ENCODE data around the gene BTN3A1.
"Not testable (repeated sequence)": the region's sequence is repeated elsewhere in the genome, so short reads cannot be mapped to it uniquely, and the experiment has no call there.

The BTN3A1 gene

DNA sequence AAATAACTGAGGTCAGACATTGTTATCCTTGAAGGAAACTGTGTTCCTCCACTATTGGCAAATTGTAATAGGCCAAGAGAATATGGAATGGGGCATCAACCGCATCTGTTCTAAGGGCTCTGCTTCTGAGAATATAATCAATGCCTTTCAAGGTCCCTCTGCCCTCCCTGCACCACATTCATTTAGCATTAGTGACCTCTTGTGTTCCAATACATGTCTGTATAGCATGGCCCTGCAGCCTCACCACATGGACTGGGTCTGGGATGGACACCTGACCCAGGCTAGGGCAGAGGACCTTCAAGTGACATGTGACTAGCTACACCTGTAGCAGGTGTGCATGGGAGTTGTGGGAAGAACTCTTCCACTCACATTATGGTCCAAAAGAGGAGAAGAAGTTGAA, 14.2 kb downstream of the BTN3A1 start:
- DNase-seq = no peak

GRCh38 chr6:26418077-26418476, 16.0 kb downstream of the BTN3A1 start:
- DNase-seq = not testable (repeated sequence)

DNA sequence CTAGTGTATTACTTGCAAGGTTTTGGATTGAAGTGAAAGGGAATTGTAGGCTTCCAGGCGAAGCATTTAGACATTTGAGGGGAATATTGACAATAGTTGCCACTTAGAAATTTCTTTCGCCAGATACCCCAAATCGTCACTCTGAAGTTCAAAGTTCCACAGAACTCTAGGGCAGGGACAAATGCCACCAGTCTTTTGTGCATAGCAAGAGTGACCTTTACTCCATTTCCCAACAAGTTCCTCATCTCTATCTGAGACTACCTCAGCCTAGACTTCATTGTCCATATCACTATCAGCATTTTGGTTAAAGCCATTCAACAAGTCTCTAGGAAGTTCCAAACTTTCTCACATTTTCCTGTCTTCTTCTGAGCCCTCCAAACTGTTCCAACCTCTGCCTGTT, 16.7 kb downstream of the BTN3A1 start:
- DNase-seq = not testable (repeated sequence)

DNA sequence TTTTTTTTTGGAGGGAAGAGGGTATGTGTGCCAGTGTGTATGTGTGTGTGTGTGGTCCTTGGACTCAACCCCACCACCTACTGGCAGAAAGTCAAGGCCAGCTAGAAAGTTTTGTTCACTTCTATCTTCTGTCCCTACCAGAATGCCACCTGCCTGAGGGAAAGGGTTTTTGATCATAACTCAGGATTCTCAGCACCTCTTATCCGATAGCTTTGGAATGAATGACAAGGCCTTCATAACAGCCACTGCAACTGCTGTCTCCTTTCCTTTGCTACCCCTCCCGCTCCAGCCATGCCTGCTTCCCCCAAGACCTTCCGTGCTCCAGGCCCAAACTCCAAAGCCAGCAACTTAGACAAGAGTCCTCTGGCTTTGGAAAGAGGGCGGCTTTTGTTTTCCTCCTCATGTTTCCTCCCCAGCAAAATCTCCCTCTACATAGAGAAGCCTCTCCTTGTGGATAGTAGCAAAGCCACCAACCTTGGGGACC, 18.7 kb downstream of the BTN3A1 start:
- peak; percentile 44 for DNase-seq

GRCh38 chr6:26421259-26422144, 19.4 kb downstream of the BTN3A1 start:
- DNase-seq = peak; percentile 91

GRCh38 chr6:26422329-26422728, 20.3 kb downstream of the BTN3A1 start:
- DNase-seq = no peak

DNA sequence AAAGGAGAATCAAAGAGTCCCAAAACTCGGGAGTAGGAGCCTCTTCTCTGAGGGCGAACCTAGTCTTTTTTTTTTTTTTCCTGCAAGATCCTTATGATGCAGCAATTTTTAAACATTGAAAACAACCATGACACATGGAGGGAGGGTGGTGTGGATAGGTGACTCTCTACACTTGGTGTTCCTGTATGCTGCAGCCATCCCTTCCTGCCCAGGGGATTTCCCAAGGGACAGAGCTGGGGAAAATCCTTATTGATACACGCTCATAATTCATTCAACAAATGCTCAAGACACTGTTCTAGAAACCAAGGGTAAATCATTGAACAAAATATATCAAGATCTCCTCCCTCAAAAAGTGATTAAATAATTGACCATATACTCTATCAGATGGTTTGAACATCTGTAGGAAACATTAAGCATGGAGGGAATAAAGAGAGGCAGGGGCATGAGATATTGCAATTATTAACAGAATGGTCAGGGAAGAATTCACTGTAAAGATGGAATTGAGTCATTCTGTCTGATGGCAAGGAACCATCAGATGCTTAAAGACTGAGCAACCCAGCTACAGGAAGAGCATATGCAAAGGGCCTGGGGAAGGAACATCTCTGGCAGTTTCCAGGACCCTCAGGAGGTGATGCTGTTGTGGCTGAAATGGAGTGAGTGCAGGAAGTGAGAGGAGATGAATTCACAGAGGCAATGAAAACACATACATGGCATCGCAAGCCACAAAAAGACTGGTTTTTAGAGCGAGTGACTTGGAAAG, 24.8 kb downstream of the BTN3A1 start:
- DNase-seq = no peak

DNA sequence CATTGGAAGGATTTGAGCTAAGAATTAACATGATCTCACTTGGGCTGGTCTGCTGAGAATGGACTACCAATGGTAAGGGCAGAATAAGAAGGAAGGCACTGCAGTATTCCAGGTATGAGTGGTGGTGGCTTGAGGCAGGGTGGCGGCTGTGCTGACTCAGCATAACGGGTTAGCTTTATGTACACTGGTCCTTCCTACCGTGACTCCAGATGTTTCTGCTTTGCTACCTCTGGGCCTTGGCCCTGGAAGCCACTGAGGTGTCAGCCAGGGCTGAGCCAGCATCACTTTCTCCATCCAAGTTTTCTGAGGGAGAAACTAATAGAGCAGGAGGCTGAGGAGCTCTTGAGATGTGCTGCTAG, 25.4 kb downstream of the BTN3A1 start:
- DNase-seq = no peak

- no peak for DNase-seq
Measured at GRCh38 chr6:26428206-26428605, 26.1 kb downstream of the BTN3A1 start.

DNA sequence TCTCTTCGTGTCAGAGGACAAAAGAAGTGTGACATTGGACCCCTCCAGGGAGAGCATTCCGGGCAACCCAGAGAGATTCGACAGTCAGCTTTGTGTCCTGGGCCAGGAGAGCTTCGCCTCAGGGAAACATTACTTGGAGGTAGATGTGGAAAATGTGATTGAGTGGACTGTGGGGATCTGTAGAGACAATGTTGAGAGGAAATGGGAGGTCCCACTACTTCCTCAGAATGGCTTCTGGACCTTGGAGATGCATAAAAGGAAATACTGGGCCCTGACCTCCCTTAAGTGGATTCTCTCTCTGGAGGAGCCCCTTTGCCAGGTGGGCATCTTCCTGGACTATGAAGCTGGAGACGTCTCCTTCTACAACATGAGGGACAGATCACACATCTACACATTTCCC, 28.7 kb downstream of the BTN3A1 start:
- DNase-seq = no peak

GRCh38 chr6:26431258-26432172, 29.4 kb downstream of the BTN3A1 start:
- DNase-seq = no peak

DNA sequence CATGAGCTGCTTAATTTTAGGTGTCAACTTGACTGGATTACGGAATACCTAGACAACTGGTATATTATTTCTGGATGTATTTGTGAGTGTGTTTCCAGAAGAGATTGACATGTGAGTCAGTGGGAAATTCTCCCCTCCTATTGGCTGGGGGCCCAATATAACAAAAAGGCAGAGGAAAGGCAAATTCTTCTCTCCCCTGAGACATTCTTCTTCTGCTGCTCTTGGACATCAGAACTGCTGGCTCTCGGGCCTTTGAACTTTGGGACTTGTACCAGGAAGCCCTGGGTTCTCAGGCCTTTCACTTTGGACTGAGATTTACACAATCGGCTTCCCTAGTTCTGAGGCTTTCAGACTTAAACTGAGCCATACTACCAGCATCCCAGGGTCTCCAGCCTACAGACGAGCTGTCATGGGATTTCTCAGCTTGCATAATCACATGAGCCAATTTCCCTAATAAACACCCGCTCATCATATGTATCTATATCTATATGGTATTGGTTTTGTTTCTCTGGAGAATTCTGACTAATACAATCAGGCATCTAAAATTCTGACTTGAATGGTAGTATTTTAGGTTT, 30.6 kb downstream of the BTN3A1 start:
- no peak for DNase-seq

DNA sequence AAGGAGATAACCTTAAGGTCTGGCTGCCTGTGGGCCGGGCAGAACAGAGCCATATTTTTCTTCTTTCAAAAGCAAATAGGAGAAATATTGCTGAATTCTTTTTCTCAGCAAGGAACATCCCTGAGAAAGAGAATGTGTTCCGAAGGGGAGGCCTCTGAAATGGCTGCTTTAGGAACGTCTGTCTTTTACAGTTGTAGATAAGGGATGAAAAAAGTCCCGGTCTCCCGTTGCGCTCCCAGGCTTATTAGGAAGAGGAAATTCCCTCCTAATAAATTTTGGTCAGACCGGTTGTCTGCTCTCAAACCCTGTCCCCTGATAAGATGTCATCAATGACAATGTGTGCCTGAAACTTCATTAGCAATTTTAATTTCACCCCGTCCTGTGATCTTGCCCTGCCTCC, 31.6 kb downstream of the BTN3A1 start:
- DNase-seq = not testable (repeated sequence)

- no peak for DNase-seq
Measured at GRCh38 chr6:26436018-26436417, 33.9 kb downstream of the BTN3A1 start.

DNA sequence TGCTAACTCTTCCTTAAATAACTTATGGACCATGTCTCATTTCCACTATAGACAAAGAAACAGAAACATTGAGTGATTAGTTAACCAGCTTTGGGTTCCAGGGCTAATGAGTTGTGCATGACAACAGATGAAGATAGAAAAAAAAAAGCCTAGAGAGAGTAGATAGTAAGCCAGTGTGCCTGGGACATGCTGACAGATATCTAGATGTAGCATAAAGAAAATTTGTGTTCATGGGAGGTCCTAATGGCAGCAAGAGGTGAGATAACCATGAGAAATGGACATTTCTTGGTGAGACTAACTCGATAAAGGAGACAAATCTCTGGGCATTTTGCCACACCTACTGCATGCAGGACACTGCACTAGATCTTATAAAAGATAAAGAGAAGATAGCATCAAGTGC, 35.5 kb downstream of the BTN3A1 start:
- no peak for DNase-seq

- DNase-seq = no peak
Measured at GRCh38 chr6:26438000-26438399, 35.9 kb downstream of the BTN3A1 start.

- no peak for DNase-seq
Measured at GRCh38 chr6:26439151-26440125, 37.4 kb downstream of the BTN3A1 start.

DNA sequence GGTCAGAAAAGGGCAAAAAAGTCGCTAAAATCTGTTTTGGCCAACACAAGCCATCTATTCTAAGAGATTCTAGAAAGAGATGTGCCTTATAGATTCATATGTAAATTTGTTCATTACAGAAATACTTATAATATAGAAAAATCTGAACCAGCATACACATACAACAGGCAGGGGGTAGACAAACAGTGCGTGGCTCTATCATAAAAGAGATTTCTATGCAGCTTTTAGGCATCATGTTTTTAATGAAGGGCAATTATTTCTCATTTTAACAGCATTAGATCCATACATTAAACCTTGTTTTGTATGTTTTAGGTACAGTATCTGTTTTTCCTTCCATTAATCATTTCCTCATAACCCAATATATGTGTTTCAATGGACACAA, 38.9 kb downstream of the BTN3A1 start:
- no peak for DNase-seq

DNA sequence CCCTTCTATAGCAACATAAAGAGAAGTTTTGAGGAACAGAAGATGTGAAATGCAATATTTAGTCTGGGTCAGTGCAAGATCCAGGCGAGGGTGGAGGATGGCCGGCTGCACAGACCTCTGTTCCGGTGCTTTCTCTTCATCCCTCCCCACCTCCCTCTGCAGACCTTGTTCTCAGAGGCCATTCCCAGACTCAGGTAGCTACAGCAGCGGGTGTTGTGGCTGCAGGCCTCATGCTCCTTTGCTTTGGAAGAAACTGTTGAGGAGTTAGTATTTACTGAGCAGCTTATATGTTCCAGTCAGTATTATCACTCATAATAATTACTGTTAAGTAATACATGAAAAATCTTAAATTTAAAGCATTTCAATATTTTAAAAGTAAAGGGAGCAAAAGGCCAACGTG, 39.9 kb downstream of the BTN3A1 start:
- no peak for DNase-seq

- DNase-seq = no peak
Measured at GRCh38 chr6:26445934-26446667, 44.0 kb downstream of the BTN3A1 start.

DNA sequence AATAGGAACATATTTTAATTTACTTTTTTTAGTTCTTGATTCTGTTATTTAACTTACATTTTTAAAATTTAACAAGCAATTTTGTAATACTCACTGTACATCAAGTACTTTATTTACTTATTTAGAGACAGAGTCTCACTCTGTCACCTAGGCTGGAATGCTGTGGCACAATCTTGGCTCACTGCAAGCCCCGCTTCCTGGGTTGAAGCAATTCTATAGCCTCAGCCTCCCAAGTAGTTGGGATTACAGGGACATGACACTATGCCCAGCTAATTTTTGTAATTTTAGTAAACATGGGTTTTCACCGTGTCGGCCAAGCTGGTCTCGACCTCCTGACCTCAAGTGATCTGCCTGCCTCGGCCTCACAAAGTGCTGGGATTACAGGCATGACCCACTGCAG, 45.2 kb downstream of the BTN3A1 start:
- DNase-seq = no peak

Measured in right hindlimb (tissue), 1 donor.